Gastrocnemius medialis (tissue), 4 donors: ENCODE results near the gene ESAM.

Source experiments
- POLR2A ChIP-seq, 2 donors: fragments of 450-650 bp; IDR thresholded peaks; one replicate each; pipeline ENCODE4 v1.6.1; 2017; ENCODE audit warnings: antibody characterized with exemption in 2 of 2, mild to moderate bottlenecking in 2 of 2, moderate library complexity in 2 of 2
- TF ChIP-seq, protein P1 (sequence below), 5 experiments: fragments of 450-650 bp in 3 of 5; fragments of 200-600 bp in 2 of 5; sonication (generic) in 2 of 5; IDR thresholded peaks in 4 of 5; conservative IDR thresholded peaks in 1 of 5; 1 replicate in 4 of 5; 2 replicates in 1 of 5; pipeline ENCODE4 v1.5.1; 2016 to 2019; ENCODE audit warnings: antibody characterized with exemption in 5 of 5, mild to moderate bottlenecking in 3 of 5, moderate library complexity in 3 of 5

DNA sequence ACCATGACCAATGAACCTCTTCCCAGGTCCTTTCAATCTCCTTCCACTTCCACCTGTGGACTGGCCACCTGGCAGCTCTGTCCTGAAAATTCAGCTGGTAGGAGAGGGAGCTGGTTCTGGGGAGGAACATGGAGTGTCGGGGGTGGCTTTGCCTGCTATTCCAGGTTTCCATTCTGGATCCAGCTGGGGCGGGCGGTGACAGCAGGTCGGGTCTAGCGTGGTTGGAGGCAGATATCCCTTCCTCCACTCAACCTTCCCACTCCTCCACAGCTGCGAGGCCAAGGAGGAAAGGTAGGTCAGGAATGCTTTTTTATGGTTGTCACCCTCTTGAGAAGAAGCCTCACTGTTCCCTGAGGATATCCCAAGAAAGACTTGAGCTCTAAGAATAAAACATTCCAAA lies 19.0 kb downstream of the ESAM start:
- TF ChIP-seq, protein P1, sequence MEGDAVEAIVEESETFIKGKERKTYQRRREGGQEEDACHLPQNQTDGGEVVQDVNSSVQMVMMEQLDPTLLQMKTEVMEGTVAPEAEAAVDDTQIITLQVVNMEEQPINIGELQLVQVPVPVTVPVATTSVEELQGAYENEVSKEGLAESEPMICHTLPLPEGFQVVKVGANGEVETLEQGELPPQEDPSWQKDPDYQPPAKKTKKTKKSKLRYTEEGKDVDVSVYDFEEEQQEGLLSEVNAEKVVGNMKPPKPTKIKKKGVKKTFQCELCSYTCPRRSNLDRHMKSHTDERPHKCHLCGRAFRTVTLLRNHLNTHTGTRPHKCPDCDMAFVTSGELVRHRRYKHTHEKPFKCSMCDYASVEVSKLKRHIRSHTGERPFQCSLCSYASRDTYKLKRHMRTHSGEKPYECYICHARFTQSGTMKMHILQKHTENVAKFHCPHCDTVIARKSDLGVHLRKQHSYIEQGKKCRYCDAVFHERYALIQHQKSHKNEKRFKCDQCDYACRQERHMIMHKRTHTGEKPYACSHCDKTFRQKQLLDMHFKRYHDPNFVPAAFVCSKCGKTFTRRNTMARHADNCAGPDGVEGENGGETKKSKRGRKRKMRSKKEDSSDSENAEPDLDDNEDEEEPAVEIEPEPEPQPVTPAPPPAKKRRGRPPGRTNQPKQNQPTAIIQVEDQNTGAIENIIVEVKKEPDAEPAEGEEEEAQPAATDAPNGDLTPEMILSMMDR (IDR thresholded peaks at IDR 0.05 in 4 of 5, conservative IDR thresholded peaks at IDR 0.05 in 1 of 5): no peak
- TF ChIP-seq POLR2A (IDR thresholded peaks at IDR 0.05): no peak
